GM18499 (cell line): Measurements from ENCODE around the gene STOX1.
"Not testable (repeated sequence)": the region's sequence is repeated elsewhere in the genome, so short reads cannot be mapped to it uniquely, and the experiment has no call there.

Experiments used
- ATAC-seq: cut with Tn5 transposase; IDR thresholded peaks from one replicate; pipeline ENCODE4 v1.9.1; 2021; ENCODE audit warnings: moderate number of reproducible peaks; ENCODE audit not compliant: insufficient read depth, unreplicated experiment

STOX1 gene

GRCh38 chr10:68826764-68827591 lies at the start of gene STOX1:
STOX1 (plus strand) TSS chr10:68827531; CDS start chr10:68827624, 93 bp downstream.
- no peak for ATAC-seq

GRCh38 chr10:68781613-68782574 lies 45.4 kb upstream of the STOX1 start:
- no peak for ATAC-seq

DNA sequence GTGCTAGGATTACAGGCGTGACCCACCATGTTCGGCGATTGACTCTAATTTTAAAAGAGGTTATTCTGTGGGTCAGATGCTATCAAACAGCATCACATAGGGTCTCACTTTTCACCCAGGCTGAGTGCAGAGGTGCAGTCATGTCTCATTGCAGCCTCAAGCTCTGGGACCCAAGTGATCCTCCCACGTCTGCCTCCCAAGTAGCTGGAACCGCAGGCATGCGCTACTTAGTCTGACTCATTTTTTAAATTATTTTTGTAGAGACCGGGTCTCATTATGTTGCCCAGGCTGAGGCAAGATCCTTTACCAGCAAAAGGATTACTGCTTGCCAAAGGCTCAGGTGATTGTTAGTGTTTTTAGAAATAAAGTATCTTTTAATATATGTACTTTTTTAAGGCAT lies 42.9 kb upstream of the STOX1 start:
- ATAC-seq: no peak

GRCh38 chr10:68787813-68788212 lies 39.5 kb upstream of the STOX1 start:
- ATAC-seq: no peak

DNA sequence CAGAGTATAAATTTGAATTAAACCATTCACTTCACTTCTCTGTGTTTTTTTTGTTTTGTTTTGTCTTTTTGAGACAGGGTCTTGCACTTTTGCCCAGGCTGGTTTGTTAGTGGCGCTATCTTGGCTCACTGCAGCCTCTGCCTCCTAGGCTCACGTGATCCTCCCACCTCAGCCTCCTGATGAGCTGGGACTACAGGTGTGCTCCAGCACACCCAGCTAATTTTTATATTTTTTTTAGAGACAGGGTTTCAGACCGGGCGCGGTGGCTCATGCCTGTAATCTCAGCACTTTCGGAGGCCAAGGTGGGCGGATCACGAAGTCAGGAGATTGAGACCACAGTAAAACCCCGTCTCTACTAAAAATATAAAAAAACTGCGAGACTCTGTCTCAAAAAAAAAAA lies 36.9 kb upstream of the STOX1 start:
- no peak for ATAC-seq

- no peak for ATAC-seq
Measured at GRCh38 chr10:68792115-68792514, 35.2 kb upstream of the STOX1 start.

- no peak for ATAC-seq
Measured at GRCh38 chr10:68795886-68796532, 31.3 kb upstream of the STOX1 start.

GRCh38 chr10:68796605-68797004 lies 30.7 kb upstream of the STOX1 start:
- no peak for ATAC-seq

DNA sequence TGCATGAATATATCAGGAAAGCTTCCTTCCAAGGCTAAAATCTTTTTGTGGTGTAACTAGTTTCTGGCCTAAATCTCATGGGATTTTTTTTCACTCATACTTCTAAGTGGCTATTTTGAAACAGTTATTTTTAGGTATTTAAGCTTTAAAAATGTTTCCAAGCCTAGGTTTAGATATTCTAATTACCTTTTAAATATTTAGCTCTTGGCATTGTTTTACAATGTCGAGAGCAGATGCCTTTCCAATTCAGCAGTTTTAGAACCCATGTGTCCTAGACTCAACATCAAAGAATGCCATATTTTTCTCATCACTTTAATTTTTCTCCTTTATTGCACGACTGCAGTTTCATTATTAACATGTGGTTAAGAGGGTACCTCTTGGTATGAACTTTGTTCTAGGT lies 27.1 kb upstream of the STOX1 start:
- ATAC-seq: no peak

DNA sequence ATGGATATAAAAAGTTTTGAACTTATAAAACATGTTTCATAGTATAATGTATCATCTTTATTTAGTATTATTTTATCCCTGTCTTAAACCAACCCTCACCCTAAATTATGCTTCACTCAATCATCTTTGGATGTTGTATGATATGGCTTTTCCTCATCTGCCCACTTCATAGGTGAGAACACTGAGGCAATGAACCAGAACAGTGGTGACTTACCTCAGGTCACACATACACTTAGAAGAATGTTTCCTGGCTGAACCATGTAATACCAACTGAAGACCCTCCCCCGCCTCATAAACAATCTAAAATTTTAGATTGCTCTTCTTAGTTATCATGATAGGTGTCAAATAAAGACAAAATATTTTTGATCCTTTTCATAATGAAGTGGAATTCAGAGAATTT lies 22.6 kb upstream of the STOX1 start:
- no peak for ATAC-seq

- ATAC-seq: not testable (repeated sequence)
Measured at GRCh38 chr10:68810830-68811229, 16.5 kb upstream of the STOX1 start.

GRCh38 chr10:68811314-68812009 lies 15.9 kb upstream of the STOX1 start:
- ATAC-seq: no peak

DNA sequence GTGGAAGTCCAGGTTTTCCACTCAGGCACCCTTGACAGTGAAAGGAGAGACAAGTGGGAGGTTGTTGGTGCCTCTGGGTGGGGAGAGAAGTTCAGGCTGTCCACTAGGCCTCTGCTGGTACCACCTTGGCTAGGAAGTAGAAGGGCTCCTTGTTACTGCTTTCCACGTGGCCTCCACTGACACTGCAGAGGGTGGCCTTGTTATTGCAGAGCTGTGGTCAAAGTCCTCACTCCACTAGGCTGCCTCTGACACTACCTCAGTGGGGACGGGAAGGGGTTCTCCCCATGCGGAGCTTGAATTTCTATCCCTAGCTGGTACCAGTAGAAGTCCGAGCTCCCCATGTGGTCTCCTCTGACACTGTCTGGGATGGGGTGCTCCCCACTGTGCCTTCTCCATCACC lies 14.9 kb upstream of the STOX1 start:
- ATAC-seq: no peak

DNA sequence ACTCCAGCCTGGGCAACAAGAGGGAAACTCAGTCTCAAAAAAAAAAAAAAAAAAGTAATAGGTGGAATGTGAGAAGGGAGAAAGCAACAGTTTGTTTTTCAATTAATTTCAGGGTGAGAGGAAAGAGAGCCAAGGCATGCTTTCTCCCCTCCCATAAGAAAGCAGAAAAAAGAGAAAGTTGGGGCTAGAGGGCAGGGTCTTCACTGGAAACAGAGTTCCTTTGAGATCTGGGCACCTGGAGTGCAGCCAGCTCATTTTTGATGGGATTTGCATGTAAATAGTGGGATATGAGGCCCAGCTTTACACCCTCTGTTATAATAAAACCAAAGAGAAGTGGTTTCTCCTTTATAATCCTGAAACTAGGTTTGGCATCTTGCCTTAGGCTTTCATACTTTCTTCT lies 13.8 kb upstream of the STOX1 start:
- no peak for ATAC-seq

DNA sequence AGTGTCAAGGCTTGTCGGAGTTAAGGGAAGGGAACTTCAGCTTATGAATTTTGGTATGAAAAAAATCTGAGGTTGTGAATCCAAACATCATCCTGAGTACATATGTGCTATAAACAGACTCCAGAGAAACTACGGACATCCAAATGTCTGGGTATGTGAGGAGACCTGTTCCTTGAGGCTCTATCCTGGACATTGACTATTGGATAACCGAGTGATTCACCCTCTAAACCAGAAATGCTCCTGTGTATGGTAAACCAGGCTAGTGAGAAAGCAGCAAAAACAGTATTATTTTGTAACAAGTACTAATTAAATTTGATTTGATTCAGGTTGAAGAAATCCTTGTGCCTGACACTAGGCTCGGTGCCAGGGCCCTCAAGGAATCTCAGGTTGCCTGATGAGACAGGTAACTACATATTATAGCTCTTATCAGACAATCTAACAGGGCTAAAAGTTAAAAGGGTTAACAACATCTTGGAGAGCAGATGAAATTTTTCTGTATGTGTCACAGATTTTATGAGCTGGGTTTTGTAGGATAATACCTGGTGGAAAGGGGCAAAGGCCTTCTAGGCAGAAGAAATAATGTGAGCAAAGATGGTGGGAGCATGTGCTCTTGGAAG lies 10.4 kb upstream of the STOX1 start:
- ATAC-seq: no peak

GRCh38 chr10:68820359-68820758 lies 7.0 kb upstream of the STOX1 start:
- not testable (repeated sequence) for ATAC-seq

- not testable (repeated sequence) for ATAC-seq
Measured at GRCh38 chr10:68822626-68823025, 4.7 kb upstream of the STOX1 start.

GRCh38 chr10:68827592-68827959 lies 245 bp downstream of the STOX1 start:
- not testable (repeated sequence) for ATAC-seq

- ATAC-seq: not testable (repeated sequence)
Measured at GRCh38 chr10:68828083-68828601, 811 bp downstream of the STOX1 start.
